HG02588 (cell line): ENCODE results near the gene LHCGR.
"Not testable (repeated sequence)": the region's sequence is repeated elsewhere in the genome, so short reads cannot be mapped to it uniquely, and the experiment has no call there.

ENCODE experiments used
- ATAC-seq: cut with Tn5 transposase; IDR thresholded peaks from one replicate; pipeline ENCODE4 v1.9.1; 2021; ENCODE audit warnings: mild to moderate bottlenecking, moderate library complexity; ENCODE audit not compliant: unreplicated experiment

The LHCGR gene

GRCh38 chr2:48747319-48747718 is 8.2 kb downstream of the LHCGR start:
- ATAC-seq = no peak

DNA sequence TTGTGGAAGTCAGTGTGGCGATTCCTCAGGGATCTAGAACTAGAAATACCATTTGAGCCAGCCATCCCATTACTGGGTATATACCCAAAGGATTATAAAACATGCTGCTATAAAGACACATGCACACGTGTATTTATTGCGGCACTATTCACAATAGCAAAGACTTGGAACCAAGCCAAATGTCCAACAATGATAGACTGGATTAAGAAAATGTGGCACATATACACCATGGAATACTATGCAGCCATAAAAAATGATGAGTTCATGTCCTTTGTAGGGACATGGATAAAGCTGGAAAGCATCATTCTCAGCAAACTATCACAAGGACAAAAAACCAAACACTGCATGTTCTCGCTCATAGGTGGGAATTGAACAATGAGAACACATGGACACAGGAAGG is 16.3 kb downstream of the LHCGR start:
- not testable (repeated sequence) for ATAC-seq

DNA sequence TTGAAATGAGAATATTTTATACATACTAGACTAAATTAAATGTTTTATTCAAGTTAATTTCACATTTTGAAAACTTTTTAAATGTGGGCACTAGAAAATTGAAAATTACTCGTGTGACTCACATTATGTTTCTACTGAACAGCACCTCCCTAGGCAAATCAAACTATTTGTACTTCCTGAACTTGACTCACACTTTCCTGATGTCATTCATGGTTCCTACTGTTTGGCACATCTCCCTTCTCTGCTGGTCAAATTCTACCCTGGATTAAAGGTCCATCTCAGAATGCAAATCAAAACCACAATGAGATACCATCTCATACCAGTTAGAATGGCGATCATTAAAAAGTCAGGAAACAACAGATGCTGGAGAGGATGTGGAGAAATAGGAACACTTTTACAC is 16.7 kb downstream of the LHCGR start:
- no peak for ATAC-seq

GRCh38 chr2:48736251-48736650 is 19.3 kb downstream of the LHCGR start:
- no peak for ATAC-seq

DNA sequence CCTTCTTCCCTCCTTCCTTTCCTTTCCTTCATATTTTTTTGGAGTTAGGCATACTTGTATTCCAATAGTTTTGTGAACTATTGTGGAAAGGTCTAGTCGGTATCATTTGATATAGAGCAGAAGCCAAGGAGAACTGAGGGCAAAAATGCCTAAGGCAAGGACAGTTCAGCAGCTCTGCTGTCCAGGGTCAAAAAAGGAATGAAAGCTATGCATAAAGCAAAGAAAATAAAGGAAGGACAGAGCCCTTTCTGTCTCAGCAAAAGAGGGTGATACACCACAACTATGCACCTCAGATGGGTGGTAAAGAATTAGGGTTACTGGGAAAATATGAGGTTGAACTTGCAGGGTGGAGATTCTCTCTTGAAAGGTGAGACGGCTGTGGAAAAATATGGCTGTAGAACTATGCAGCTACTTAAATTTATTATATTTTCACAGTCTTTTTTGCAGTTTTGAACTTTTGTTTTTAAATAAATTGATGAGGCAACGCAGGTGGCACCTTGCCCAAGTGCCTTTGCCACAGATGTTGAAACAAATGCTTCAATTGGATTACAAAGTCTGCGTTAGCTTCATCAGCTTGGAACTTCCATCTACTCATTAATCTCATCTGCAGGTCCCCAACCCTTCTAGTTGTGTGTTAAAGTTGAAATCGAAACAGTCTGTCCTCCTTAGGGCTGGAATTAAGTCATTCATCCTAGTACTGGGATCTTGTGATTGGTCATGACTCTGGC is 20.8 kb downstream of the LHCGR start:
- ATAC-seq = no peak

DNA sequence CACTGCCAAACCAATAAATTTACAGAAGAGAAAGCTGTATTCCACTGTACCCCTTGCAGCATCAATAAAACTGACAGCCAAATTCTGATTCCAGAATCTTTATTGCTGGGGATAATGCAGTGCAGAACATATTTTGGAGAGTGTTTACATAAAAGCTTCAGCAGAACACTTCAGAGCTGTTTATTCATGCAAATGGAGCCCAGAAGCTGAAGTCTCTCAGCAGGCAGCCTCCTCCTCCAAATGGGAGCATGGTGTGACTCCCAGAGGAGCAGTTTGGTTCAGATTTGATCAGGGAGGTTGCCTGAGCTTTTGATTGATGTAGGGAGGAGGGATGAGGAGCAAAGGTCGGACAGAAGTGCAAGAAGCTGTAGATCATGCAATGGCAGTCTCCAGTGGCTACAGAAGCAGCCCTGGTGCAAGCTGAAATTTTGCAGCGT is 22.4 kb downstream of the LHCGR start:
- no peak for ATAC-seq

- no peak for ATAC-seq
Observed at GRCh38 chr2:48728840-48729239, 26.7 kb downstream of the LHCGR start.

- ATAC-seq = no peak
Observed at GRCh38 chr2:48728295-48728694, 27.2 kb downstream of the LHCGR start.

GRCh38 chr2:48727560-48727959 is 28.0 kb downstream of the LHCGR start:
- ATAC-seq = no peak

- no peak for ATAC-seq
Observed at GRCh38 chr2:48725696-48726494, 29.6 kb downstream of the LHCGR start.

DNA sequence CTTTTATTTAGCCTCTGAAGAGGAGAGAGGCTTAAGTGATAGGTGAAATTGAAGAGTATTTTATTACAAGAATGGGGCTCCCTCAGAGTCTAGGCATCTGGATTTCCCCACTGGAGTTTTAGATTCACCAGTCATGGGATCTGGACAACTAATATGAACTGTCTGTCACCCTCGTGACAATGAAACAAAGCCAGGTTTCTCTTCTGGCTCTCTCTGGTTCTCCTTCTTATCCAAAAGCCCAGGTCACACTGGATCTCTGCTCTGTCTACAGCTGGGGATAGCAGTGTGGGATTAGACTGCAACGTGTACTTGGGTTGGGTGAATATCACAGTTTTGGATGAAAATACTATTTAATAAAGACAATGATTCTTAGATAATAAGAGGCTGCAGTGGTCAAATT is 31.2 kb downstream of the LHCGR start:
- no peak for ATAC-seq

GRCh38 chr2:48723129-48723528 is 32.4 kb downstream of the LHCGR start:
- ATAC-seq = no peak

DNA sequence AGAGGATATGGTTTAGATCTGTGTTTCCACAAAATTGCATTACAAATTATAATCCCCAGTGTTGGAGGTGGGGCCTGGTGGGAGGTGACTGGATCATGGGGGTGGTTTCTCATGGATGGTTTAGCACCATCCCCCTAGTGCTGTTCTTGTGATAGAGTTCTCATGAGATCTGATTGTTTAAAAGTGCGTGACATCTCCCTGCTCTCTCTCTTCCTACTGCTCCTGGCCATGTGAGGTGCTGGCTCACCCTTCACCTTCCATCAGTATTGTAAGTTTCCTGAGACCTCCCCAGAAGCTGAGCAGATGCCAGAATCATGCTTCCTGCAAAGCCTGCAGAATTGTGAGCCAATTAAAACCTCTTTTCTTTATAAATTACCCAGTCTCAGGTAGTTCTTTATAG is 33.1 kb downstream of the LHCGR start:
- ATAC-seq = no peak

DNA sequence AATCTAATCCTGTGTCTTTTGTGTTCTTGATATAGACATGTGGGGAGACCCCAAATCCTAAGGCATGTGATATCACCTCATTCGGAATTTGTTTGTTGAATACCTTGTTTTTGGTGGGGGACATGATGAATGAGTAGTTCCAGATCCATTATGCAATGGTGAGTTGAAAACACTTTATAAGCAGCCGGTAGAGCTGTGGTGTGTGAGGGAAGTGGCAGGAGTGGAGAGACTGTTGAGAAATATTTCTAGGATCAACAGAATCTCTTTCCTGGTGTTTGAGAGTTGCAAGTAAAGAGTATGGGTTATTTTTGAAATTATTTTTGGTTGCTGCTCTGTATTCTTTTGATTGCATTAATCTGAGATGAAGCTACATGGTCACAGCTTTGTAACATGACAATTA is 34.4 kb downstream of the LHCGR start:
- no peak for ATAC-seq

GRCh38 chr2:48719480-48720177 is 35.9 kb downstream of the LHCGR start:
- no peak for ATAC-seq

DNA sequence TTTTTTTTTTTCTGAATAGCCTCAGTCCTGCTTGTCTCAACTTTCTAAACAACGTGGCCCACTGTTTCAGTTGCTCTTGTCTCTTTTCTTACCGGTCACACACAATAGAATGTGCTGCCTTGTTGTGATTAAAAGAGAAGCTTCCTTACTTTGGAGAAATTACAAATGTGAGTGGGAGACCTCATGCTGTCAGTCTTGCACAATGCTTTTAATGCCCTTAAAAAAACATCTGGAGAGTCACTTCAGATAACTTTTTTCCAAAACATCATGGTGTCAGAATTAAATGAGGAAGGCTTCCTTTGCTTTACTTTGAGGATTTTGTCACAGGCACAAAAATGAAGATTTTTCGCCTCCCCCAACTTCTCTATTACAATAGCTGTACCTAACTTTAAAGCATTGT is 37.7 kb downstream of the LHCGR start:
- ATAC-seq = no peak

DNA sequence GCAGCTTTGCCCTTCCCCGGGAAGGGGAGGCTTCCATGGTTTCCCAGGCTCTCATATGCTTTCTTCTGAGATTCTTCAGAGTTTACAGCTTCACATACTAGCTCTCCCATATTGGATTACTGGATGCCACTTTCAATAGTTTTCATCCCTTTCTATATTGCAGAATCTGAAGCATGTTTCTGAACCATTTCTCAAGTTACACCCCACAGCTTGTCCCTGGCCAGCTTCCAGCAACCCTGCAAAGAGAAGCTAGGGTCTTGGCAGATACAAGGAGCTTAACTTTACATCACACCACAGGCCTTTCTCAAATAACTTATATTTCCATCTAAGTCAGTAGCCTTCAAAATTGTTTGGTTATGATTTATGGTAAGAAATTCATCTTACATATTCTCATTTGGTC is 39.6 kb downstream of the LHCGR start:
- no peak for ATAC-seq

DNA sequence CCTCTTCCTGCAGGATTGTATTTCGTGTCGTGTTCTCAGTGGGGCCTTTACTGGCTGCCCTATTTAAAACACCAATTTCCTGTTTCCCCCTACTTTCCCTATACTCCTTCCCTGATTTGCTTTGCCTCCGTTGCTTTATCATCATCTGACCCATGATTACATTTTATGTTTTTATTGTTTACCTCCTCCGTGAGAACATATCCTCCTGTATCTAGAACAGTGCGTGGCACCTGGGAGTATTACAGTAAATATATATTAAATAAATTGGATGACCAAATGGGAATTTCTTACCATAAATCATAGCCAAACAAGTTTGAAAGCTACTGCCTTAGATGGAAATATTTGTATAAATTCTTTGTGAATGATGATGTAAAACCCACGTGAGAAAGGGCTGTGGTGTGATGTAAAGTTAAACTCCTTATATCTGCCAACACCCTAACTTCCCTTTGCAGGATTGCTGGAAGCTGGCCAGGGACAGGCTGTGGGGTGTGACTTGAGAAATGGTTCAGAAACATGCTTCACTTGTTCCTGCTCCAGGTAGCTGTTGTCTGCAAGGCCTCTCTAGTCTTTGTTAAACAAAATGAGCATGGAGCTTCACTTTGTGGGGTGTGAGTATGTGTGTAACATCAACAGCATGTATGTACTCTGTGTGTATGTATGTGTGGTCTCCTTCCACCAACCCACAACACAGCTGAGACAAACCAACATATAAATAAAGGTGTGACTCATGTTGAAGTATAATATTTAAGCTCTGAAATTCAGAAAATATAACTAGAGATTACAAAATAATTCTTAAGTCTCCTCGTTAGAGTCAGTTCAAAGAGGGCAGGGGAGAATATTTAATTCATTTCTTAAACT is 40.3 kb downstream of the LHCGR start:
- no peak for ATAC-seq

GRCh38 chr2:48714245-48714644 is 41.3 kb downstream of the LHCGR start:
- ATAC-seq = no peak

DNA sequence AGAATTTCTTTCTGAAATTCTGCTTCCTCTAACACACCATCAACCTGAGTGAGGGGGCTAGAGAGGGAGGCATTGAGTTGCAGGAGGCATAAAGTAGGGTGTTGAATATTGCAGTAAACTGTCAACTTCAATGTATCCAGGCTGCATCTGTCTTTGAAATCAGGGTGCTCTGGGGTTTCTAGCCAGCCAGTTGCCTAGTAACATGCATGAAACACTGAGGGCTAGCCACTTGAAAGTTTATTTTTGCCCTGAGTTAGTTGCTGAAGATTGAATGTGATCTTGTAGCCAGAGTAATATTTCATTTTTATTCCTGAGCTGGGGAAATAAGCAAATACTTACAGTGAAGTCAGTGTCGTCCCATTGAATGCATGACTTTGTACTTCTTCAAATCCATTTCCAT is 41.9 kb downstream of the LHCGR start:
- ATAC-seq = no peak

DNA sequence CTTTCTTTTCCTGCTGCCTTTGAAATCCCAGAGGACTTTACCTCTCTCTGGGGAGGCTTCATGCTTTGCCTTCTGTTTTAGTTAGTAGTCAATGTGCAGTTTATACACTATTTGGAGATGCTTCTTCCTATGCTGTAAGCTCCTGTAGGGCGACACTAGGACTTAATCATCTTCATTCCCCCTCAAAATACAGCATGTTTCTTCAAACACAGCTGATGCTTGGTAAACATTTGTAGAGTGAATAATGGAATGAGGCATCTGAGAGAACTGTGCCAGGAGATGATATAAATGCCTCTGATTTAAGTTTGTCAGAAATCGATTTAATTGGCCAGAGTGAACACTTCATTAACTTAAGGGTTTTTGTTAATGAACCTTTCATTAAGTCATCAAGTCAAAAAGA is 43.4 kb downstream of the LHCGR start:
- ATAC-seq = no peak
